Measurements from ENCODE around the gene DIPK1C.

The DIPK1C gene

GRCh38 chr18:74402806-74403433 is 54.2 kb downstream of the DIPK1C start:
- in situ Hi-C loops (cut with HindIII; ENCODE audit: low pct_ligation_motif_present, low pct_unique_long_range_greater_than_20kb, low sequenced_read_pairs), result no loop called here
- no peak for DNase-seq

GRCh38 chr18:74400813-74401212 is 56.3 kb downstream of the DIPK1C start:
- DNase-seq, result no peak
- in situ Hi-C loops (cut with HindIII; ENCODE audit: low pct_ligation_motif_present, low pct_unique_long_range_greater_than_20kb, low sequenced_read_pairs), result no loop called here

DNA sequence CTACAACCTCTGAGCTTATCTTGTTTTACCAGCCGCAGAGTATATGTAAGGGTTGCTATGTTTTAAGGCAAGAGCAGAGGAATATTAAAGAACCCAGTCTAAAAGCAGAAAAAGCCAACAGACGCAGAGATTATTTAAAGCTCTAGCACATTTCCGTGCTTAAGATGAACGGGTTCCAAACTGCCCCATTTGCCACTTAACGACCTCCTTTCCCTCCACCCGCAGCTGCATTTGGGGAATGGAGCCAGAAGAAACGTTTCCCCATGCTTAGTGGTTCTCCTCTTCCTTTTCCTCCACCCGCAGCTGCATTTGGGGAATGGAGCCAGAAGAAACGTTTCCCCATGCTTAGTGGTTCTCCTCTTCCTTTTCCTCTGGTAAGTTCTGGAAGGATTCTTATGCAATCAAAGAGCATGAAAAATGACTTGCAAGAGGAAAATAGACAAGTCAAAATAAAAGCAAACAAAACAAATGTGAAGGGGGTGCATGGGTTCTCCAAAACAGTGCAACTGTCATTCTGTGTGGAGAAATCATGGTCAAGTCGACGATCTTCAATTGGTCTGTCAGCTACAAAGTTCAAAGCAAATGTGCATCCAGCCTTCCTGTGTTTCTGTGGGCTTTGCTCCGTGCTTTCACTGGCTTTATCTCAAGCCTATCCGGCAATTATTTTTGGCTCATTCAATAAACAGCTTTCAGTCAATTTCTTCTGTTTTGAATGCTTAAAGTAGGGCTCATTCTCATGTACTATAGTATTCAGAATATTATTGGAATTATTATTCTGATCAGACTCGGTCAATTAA is 57.8 kb downstream of the DIPK1C start:
- in situ Hi-C loops (cut with HindIII; ENCODE audit: low pct_ligation_motif_present, low pct_unique_long_range_greater_than_20kb, low sequenced_read_pairs), result no loop called here
- no peak for DNase-seq

DNA sequence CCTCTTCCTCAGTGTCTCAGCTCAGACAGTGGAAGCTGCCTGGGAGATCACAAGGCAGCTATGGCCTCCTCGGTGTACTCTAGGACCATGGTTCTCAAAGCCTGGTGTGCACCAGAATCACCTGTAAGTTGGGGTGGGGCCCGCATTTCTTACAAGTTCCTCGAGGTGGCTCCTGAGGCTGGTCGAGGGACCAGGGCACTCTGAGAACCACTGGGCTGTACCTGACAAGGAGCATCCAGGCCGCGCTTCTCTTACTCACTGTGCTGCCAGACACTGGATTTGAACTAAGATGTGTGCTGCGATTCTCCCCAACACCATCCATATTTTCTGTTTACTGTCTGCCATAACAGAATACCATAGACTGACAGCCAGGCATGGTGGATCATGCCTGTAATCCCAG is 59.5 kb downstream of the DIPK1C start:
- in situ Hi-C loops (cut with HindIII; ENCODE audit: low pct_ligation_motif_present, low pct_unique_long_range_greater_than_20kb, low sequenced_read_pairs), result no loop called here
- no peak for DNase-seq

GRCh38 chr18:74396171-74397169 is 60.6 kb downstream of the DIPK1C start:
- no peak for DNase-seq
- in situ Hi-C loops (cut with HindIII; ENCODE audit: low pct_ligation_motif_present, low pct_unique_long_range_greater_than_20kb, low sequenced_read_pairs), result no loop called here

GRCh38 chr18:74395648-74396154 is 61.4 kb downstream of the DIPK1C start:
- in situ Hi-C loops (cut with HindIII; ENCODE audit: low pct_ligation_motif_present, low pct_unique_long_range_greater_than_20kb, low sequenced_read_pairs), result no loop called here
- DNase-seq, result no peak

DNA sequence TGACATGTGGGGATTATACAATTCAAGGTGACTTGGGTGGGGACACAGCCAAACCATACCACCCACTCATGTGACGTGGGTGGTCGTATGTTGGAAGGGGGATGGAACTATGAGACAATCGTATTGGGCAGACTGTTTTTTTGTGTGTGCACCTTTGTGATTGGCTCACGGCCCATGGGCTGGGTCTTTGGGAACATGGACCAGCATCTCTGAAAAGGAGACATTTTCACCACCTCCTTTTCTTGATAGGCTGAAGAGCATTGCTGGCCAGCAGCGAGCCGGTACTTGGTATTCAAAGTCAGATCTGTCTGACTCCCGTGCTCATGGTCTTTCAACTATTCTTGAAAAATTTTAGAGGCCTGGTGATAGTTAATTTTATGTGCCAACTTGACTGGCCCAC is 62.1 kb downstream of the DIPK1C start:
- in situ Hi-C loops (cut with HindIII; ENCODE audit: low pct_ligation_motif_present, low pct_unique_long_range_greater_than_20kb, low sequenced_read_pairs), result no loop called here

GRCh38 chr18:74392323-74392722 is 64.8 kb downstream of the DIPK1C start:
- DNase-seq, result no peak
- in situ Hi-C loops (cut with HindIII; ENCODE audit: low pct_ligation_motif_present, low pct_unique_long_range_greater_than_20kb, low sequenced_read_pairs), result no loop called here

More for the DNA sequence above, 62.1 kb downstream of the DIPK1C start:
- no peak for DNase-seq

DNA sequence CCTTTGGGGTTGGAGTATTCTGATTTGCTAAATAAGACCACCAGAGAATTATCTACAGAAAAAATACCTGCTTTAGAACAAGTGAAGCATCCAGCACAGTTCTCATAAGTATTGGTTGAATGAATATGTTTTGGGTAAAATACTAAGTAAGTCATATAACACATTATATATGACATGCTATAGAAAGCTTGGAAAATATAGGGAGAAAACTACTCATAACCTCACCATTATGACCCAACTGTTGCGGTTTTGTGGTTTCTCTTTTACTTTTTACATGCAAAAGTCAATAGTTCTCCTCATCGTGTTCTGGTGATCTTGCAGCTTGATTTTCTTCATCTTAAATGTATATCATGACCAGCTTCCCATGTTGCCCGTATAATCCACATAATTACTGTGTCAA is 66.2 kb downstream of the DIPK1C start:
- DNase-seq, result no peak
- in situ Hi-C loops (cut with HindIII; ENCODE audit: low pct_ligation_motif_present, low pct_unique_long_range_greater_than_20kb, low sequenced_read_pairs), result no loop called here

DNA sequence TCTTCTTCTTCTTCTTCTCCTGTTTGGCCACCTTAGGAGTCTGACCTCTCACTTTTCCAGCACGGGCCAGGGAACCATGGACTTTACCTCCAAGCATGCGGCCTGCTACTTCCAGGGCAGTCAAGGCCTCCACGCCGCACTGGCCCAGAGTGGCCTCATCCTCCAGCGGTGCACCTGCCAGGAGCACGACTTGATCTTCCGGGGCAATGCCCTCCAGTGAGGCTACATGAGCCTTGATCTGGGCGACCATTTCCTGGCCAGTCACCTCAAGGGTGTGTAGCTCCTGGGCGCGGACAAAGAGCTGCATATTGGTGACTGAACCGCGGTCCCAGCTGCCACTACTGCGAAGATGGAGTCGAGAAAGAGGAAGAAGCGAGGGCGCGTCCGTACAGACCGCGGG is 67.1 kb downstream of the DIPK1C start:
- in situ Hi-C loops (cut with HindIII; ENCODE audit: low pct_ligation_motif_present, low pct_unique_long_range_greater_than_20kb, low sequenced_read_pairs), result no loop called here
- DNase-seq, result no peak

DNA sequence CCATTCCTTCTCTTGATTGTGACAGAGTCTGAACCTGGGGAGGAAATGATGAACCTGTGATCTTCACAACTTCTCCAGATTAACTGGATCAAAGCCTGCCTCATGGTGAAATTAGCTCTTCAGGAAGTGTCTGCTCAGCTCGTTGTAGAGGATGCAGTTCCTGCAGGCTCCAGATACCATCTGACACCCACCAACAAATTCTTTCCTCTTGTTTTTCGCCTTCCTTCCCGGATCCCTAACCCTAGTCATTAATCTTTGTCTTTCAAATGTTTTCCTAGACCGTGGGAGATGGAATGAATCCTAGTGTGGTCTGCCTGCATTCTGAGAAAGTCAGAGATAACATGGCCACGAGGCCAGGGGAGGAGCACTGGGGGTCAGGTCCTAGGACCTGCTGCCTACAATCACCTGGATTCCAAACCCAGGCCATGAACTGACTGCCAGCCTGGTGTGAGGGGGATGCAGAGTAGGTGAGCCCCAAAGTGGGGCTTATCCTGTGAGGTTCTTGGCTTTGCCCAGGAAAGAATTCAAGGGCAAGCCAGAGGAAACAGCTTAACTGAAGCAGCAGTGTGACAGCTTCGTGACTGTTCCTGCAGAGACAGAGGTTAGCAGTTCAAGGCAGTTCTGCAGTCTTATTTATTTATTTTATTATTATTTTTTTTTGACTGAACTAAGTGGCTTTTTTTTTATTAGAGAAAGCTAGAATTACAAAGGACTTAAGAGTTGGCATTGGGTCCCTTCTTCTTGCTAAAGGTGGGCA is 67.8 kb downstream of the DIPK1C start:
- in situ Hi-C loops (cut with HindIII; ENCODE audit: low pct_ligation_motif_present, low pct_unique_long_range_greater_than_20kb, low sequenced_read_pairs), result no loop called here
- DNase-seq, result no peak

DNA sequence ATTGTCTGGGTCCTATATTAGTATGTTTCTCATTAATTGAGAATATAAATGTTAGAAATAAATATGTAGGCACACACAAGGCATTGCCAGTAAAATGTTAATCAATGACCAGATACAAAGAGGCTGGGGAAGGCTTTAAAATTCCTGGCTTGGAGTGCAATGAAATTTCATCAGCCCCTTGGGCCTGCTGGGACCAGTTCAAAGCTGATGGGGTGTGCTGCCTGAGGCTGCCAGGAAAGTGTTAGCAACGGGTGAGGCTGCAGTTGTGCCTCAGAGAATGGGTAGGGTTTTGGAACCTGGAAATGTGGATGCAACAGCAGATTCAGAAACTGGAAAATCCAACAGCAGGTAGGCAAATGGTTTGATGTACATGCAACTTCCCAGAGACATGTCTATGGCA is 68.9 kb downstream of the DIPK1C start:
- DNase-seq, result no peak
- in situ Hi-C loops (cut with HindIII; ENCODE audit: low pct_ligation_motif_present, low pct_unique_long_range_greater_than_20kb, low sequenced_read_pairs), result no loop called here

- DNase-seq, result no peak
- in situ Hi-C loops (cut with HindIII; ENCODE audit: low pct_ligation_motif_present, low pct_unique_long_range_greater_than_20kb, low sequenced_read_pairs), result no loop called here
These were observed 69.7 kb downstream of the DIPK1C start for GRCh38 chr18:74387383-74387782.

Data from ACHN (cell line).